Spleen (tissue), 11 donors: Measurements from ENCODE around the gene RAB11A. TPM values are rescaled to one million over a fixed set of nuclear protein-coding genes. Genes with fewer than 3 reads are reported as not detected.

Experiments
- DNase-seq: peaks from one replicate; pipeline ENCODE4 v3.0.0-alpha.2; 2020
- H3K27ac ChIP-seq, 8 donors: fragments of 200-600 bp; sonication (generic) in 7 of 8; 1 replicate in 4 of 8; 2 replicates in 4 of 8; pipeline versions ENCODE4 v1.5.0 to v1.8.0; 2016 to 2021; ENCODE audit warnings: inconsistent platforms in 4 of 8, mild to moderate bottlenecking in 4 of 8, moderate library complexity in 1 of 8
- H3K27me3 ChIP-seq, 7 donors: fragments of 200-600 bp; sonication (generic) in 6 of 7; replicated peaks in 1 of 7; 1 replicate in 4 of 7; 2 replicates in 3 of 7; pipeline versions ENCODE4 v1.5.0 to v1.8.0; 2016 to 2021; ENCODE audit warnings: inconsistent platforms in 3 of 7, mild to moderate bottlenecking in 1 of 7
- H3K36me3 ChIP-seq, 6 donors: fragments of 200-600 bp; sonication (generic) in 5 of 6; 1 replicate in 4 of 6; 2 replicates in 2 of 6; pipeline versions ENCODE4 v1.5.0 to v1.8.0; 2016 to 2021; ENCODE audit warnings: inconsistent platforms in 2 of 6
- H3K4me1 ChIP-seq, 6 donors: fragments of 200-600 bp; sonication (generic) in 5 of 6; 1 replicate in 3 of 6; 2 replicates in 3 of 6; pipeline versions ENCODE4 v1.5.0 to v1.8.0; 2016 to 2021; ENCODE audit warnings: inconsistent platforms in 3 of 6
- H3K4me3 ChIP-seq, 8 donors: fragments of 200-600 bp; sonication (generic) in 7 of 8; 1 replicate in 4 of 8; 2 replicates in 4 of 8; pipeline versions ENCODE4 v1.5.0 to v1.8.0; 2016 to 2021; ENCODE audit warnings: inconsistent platforms in 4 of 8, mild to moderate bottlenecking in 4 of 8, moderate library complexity in 2 of 8
- H3K9me3 ChIP-seq, 8 donors: fragments of 200-600 bp; sonication (generic) in 7 of 8; 1 replicate in 4 of 8; 2 replicates in 4 of 8; pipeline versions ENCODE4 v1.5.0 to v1.8.0; 2016 to 2021; ENCODE audit warnings: inconsistent platforms in 4 of 8
- CTCF ChIP-seq, 11 experiments: fragments of 200-600 bp in 7 of 11; fragments of 450-650 bp in 4 of 11; sonication (generic) in 4 of 11; IDR thresholded peaks in 8 of 11; conservative IDR thresholded peaks in 3 of 11; 1 replicate in 7 of 11; 2 replicates in 4 of 11; pipeline versions ENCODE4 v1.4.0 to v1.8.0; 2016 to 2021; ENCODE audit warnings: antibody characterized with exemption in 11 of 11, inconsistent platforms in 4 of 11, mild to moderate bottlenecking in 1 of 11
- POLR2A ChIP-seq, 3 donors: fragments of 450-650 bp; IDR thresholded peaks; one replicate each; pipeline ENCODE4 v1.5.1; 2017; ENCODE audit warnings: antibody characterized with exemption in 3 of 3, mild to moderate bottlenecking in 1 of 3
- POLR2AphosphoS5 ChIP-seq, 3 donors: sonication (generic); formaldehyde crosslinking; IDR thresholded peaks; one replicate each; pipeline ENCODE4 v1.5.1; 2017; ENCODE audit warnings: antibody characterized with exemption in 3 of 3
- WGBS, 5 donors: extraction: QIAGEN DNeasy Blood & Tissue Kit in 3 of 5; methylation state at CpG; one replicate each; pipeline versions ENCODE4 v1.1.5 to v1.1.7; 2013 to 2018; 5-methylcytosine and 5-hydroxymethylcytosine counted together
- intact Hi-C: fragments of 100-400 bp; cut with DNase I; formaldehyde crosslinking; loops from one replicate; pipeline ENCODE4 v1.15.0; 2023; ENCODE audit warnings: low total_unique reads
- polyA plus RNA-seq, 3 donors: library from polyadenylated mRNA; stranded (reverse); fragments of 200-250 nt; gene quantifications; one replicate each; pipeline ENCODE4 v1.2.1, GENCODE V29; 2013
- total RNA-seq, 7 donors: library from RNA; depleted of rRNA in 3 of 7; stranded (reverse); fragments of >200 nt in 3 of 7; fragmentation: NEBNext Ultra II Directional in 4 of 7; extraction: Animal tissue kit (Norgen Biotek cat#: 25700) in 4 of 7; gene quantifications; one replicate each; pipeline versions ENCODE4 v1.1.0 to v1.2.1, GENCODE V29; 2016 to 2021
- donor health status: healthy with polysubstance abuse.
- donor health status: DM: no; HTN: no; CAD: no; lungs with moderate emphysema.
- donor health status: DM: no; HTN: no; CAD: no.
- donor health status: Bipolar disorder and iron deficiency.
- donor health status: healthy.
- donor health status: DM: no; HTN: no; CAD: no.
- donor health status: DM: yes; HTN: yes; CAD: no.

Gene RAB11A
- total and polyA plus RNA-seq, 10 donors = 86.7 to 313 (median 235) TPM

DNA sequence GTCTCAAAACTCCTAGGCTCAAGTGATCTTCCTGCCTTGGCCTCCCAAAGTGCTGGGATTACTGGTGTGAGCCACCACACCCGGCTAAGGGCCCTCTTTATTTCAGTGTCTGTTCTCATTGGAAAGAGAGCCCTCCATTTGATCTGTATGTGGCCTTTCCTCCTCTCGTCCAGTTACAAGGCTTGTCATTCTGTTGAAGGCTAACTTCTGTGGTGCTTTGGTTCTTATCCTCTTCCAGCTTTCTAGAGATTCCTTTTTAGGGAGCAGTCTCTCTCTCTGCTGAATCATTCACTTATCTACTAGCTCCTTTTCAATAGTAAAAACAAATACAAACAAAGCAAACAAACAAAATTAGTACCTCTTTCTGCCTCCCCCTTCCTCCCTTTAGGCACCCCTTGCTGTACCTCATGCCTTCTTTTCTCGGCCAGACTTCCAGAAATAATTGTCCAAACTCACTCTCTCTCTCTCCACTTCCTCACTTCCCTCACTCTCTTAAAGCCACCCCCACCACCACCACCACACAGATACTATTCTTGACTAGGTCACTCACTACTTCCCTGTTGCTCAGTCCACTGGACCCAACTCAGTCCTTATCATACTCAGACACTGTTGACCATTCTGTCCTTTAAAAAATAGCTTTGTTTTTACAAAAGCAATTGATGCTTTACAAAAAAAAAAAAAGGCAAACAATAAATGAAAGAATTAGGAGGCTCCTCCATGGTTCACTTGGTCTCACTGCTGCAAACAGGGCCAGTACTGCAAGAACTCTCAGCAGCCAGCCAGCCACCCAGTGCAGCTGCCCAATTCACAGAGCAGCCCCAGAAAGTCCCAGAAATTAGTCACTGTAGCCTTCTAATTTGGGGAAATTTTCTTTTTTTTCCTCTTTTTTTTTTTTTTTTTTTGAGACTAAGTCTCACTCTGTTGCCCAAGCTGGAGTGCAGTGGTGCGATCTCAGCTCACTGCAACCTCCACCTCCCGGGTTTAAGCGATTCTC, 31.7 kb upstream of the RAB11A start:
- WGBS, 5 donors = 70 to 78% (median 72%) methylated on average over 6 of the region's 6 CpGs
- intact Hi-C loops = no loop called here
- TF ChIP-seq POLR2AphosphoS5 (IDR thresholded peaks at IDR 0.05) = no peak
- TF ChIP-seq CTCF (IDR thresholded peaks at IDR 0.05 in 8 of 11, conservative IDR thresholded peaks at IDR 0.05 in 3 of 11) = no peak
- TF ChIP-seq POLR2A (IDR thresholded peaks at IDR 0.05) = no peak
- no peaks in the 10 kb centered on the region for H3K9me3 ChIP-seq
- peak overlapping the region in 3 of 8 donors; percentile 34 to 54 (median 39) for H3K27ac ChIP-seq
- H3K27me3 ChIP-seq = no peaks in the 10 kb centered on the region
- no peaks in the 10 kb centered on the region for H3K36me3 ChIP-seq
- DNase-seq = no peak
- H3K4me1 ChIP-seq = peaks cover 18 to 76% (median 42%) of the 10 kb centered on the region in 6 donors
- H3K4me3 ChIP-seq = no peak overlapping the region

GRCh38 chr15:65839354-65839901, 29.9 kb upstream of the RAB11A start:
- DNase-seq = no peak
- Histone ChIP-seq H3K4me3 (no peak overlapping the region), H3K27ac (peak overlapping the region in 1 of 8 donors; percentile 11), H3K27me3 (no peaks in the 10 kb centered on the region), H3K4me1 (peaks cover 3 to 58% (median 24%) of the 10 kb centered on the region in 6 donors), H3K9me3 (no peaks in the 10 kb centered on the region), H3K36me3 (no peaks in the 10 kb centered on the region)
- intact Hi-C loops = no loop called here
- 61 to 88% (median 75%) methylated on average over 5 of the region's 5 CpGs for WGBS, 5 donors
- TF ChIP-seq POLR2AphosphoS5 (IDR thresholded peaks at IDR 0.05) = no peak
- no peak for TF ChIP-seq POLR2A (IDR thresholded peaks at IDR 0.05)
- TF ChIP-seq CTCF (IDR thresholded peaks at IDR 0.05 in 8 of 11, conservative IDR thresholded peaks at IDR 0.05 in 3 of 11) = no peak

GRCh38 chr15:65839985-65840384, 29.3 kb upstream of the RAB11A start:
- peaks cover 3 to 52% (median 22%) of the 10 kb centered on the region in 6 donors for H3K4me1 ChIP-seq
- no peak for DNase-seq
- intact Hi-C loops = no loop called here
- H3K27me3 ChIP-seq = no peaks in the 10 kb centered on the region
- H3K36me3 ChIP-seq = no peaks in the 10 kb centered on the region
- H3K9me3 ChIP-seq = no peaks in the 10 kb centered on the region
- WGBS, 5 donors = 78 to 88% (median 81%) methylated on average over 4 of the region's 4 CpGs
- TF ChIP-seq POLR2AphosphoS5 (IDR thresholded peaks at IDR 0.05) (no peak), POLR2A (IDR thresholded peaks at IDR 0.05) (no peak), CTCF (IDR thresholded peaks at IDR 0.05 in 8 of 11, conservative IDR thresholded peaks at IDR 0.05 in 3 of 11) (no peak)
- H3K27ac ChIP-seq = peak overlapping the region in 1 of 8 donors; percentile 11
- H3K4me3 ChIP-seq = no peak overlapping the region
